ENCODE measurements around the gene FAM13B. TPM values are rescaled to one million over a fixed set of nuclear protein-coding genes. Genes with fewer than 3 reads are reported as not detected.
A peak's percentile ranks its signal among the peaks of the same experiment; 100 is the strongest.

FAM13B gene
- total and polyA plus RNA-seq, 9 of the 15 experiments (the other 6 are each of a cell fraction or from before 2014, with no cell fraction given), result 2.3 to 21.6 (median 14.1) TPM

- TF ChIP-seq FOXA3 (CRISPR knock-in tag; conservative IDR thresholded peaks at IDR 0.05 in 1 of 2, IDR thresholded peaks at IDR 0.05 in 1 of 2) (no peak), ARNT (IDR thresholded peaks at IDR 0.05) (no peak), MYBL2 (IDR thresholded peaks at IDR 0.05; ENCODE audit: low read depth) (peak; percentile 75), MYBL2 (CRISPR knock-in tag; IDR thresholded peaks at IDR 0.05; ENCODE audit: borderline replicate concordance) (no peak), ZBTB11 (CRISPR knock-in tag; IDR thresholded peaks at IDR 0.05) (no peak), FOSL1 (tag; conservative IDR thresholded peaks at IDR 0.05) (peak; percentile 93), TAL1 (IDR thresholded peaks at IDR 0.05) (no peak), TEAD1 (CRISPR knock-in tag; IDR thresholded peaks at IDR 0.05) (no peak), HDGF (IDR thresholded peaks at IDR 0.05) (no peak), CBX1 (IDR thresholded peaks at IDR 0.05; ENCODE audit: low read depth) (no peak), ID3 (CRISPR knock-in tag; IDR thresholded peaks at IDR 0.05) (no peak), ID3 (tag; IDR thresholded peaks at IDR 0.05) (peak; percentile 55; the same call in 1 of the 2 replicates), TRIM28 (IDR thresholded peaks at IDR 0.05) (no peak), NFXL1 (CRISPR knock-in tag; IDR thresholded peaks at IDR 0.05) (no peak), ZNF592 (IDR thresholded peaks at IDR 0.05) (peak; percentile 50; the same call in 1 of the 2 replicates), ZNF277 (CRISPR knock-in tag; IDR thresholded peaks at IDR 0.05; ENCODE audit: borderline replicate concordance) (no peak), PHB2 (IDR thresholded peaks at IDR 0.05; ENCODE audit: low read depth) (no peak), ZNF584 (CRISPR knock-in tag; IDR thresholded peaks at IDR 0.05; ENCODE audit: low read depth) (no peak), CBFB (CRISPR knock-in tag; IDR thresholded peaks at IDR 0.05) (no peak)
Measured at GRCh38 chr5:137995077-137995748, 37.7 kb downstream of the FAM13B start (continued).
